RPMI8226 (cell line): ENCODE results near the gene ADCY9.

Experiments used
- DNase-seq: peaks from one replicate; pipeline ENCODE4 v3.0.0-alpha.2; 2015

ADCY9 gene

GRCh38 chr16:3999479-4000325 is 116.5 kb downstream of the ADCY9 start:
- no peak for DNase-seq

GRCh38 chr16:3998793-3999478 is 117.3 kb downstream of the ADCY9 start:
- DNase-seq: no peak

GRCh38 chr16:3997231-3997841 is 118.9 kb downstream of the ADCY9 start:
- no peak for DNase-seq

GRCh38 chr16:3995001-3995400 is 121.2 kb downstream of the ADCY9 start:
- DNase-seq: no peak

- no peak for DNase-seq
Observed at GRCh38 chr16:3993052-3993785, 123.0 kb downstream of the ADCY9 start.

GRCh38 chr16:3992297-3993051 is 123.8 kb downstream of the ADCY9 start:
- DNase-seq: no peak

GRCh38 chr16:3988824-3989223 is 127.4 kb downstream of the ADCY9 start:
- DNase-seq: no peak

GRCh38 chr16:3988011-3988410 is 128.2 kb downstream of the ADCY9 start:
- DNase-seq: no peak

GRCh38 chr16:3987231-3987630 is 129.0 kb downstream of the ADCY9 start:
- no peak for DNase-seq

GRCh38 chr16:3986235-3986544 is 130.1 kb downstream of the ADCY9 start:
- no peak for DNase-seq

- DNase-seq: no peak
Observed at GRCh38 chr16:3984111-3985060, 131.9 kb downstream of the ADCY9 start.

GRCh38 chr16:3983081-3983520 is 133.1 kb downstream of the ADCY9 start:
- DNase-seq: peak; percentile 83

- DNase-seq: no peak
Observed at GRCh38 chr16:3982216-3982615, 134.0 kb downstream of the ADCY9 start.

GRCh38 chr16:3980253-3981111 is 135.8 kb downstream of the ADCY9 start:
- no peak for DNase-seq

- DNase-seq: no peak
Observed at GRCh38 chr16:3979518-3979917, 136.7 kb downstream of the ADCY9 start.

- DNase-seq: no peak
Observed at GRCh38 chr16:3979070-3979469, 137.2 kb downstream of the ADCY9 start.

GRCh38 chr16:3977376-3977775 is 138.9 kb downstream of the ADCY9 start:
- no peak for DNase-seq

- no peak for DNase-seq
Observed at GRCh38 chr16:3974751-3975150, 141.5 kb downstream of the ADCY9 start.

GRCh38 chr16:3971706-3972105 is 144.5 kb downstream of the ADCY9 start:
- no peak for DNase-seq

GRCh38 chr16:3971261-3971660 is 145.0 kb downstream of the ADCY9 start:
- DNase-seq: no peak
